IPS-18a (cell line): ENCODE measurements around the gene CCL15.

Source experiments
- H3K27ac ChIP-seq: one replicate; pipeline ENCODE4 v1.5.1; 2013; ENCODE audit warnings: low read length
- H3K27me3 ChIP-seq: one replicate; pipeline ENCODE4 v1.6.1; 2013; ENCODE audit warnings: mild to moderate bottlenecking, low read length; ENCODE audit not compliant: control insufficient read depth, insufficient read depth
- H3K36me3 ChIP-seq: one replicate; pipeline ENCODE4 v1.6.1; 2013; ENCODE audit warnings: low read depth, low read length; ENCODE audit not compliant: control insufficient read depth
- H3K4me1 ChIP-seq: one replicate; pipeline ENCODE4 v1.6.1; 2013; ENCODE audit warnings: low read depth, low read length; ENCODE audit not compliant: control insufficient read depth
- H3K4me3 ChIP-seq: one replicate; pipeline ENCODE4 v1.5.1; 2013; ENCODE audit warnings: low read length
- H3K9ac ChIP-seq: one replicate; pipeline ENCODE4 v1.6.1; 2013; ENCODE audit warnings: mild to moderate bottlenecking, low read length, moderate library complexity
- H3K9me3 ChIP-seq: one replicate; pipeline ENCODE4 v1.6.1; 2013; ENCODE audit warnings: low read depth, low read length; ENCODE audit not compliant: control insufficient read depth

The CCL15 gene

GRCh38 chr17:35972066-35972465, 29.3 kb downstream of the CCL15 start:
- Histone ChIP-seq H3K4me1 (peaks cover 3% of the 10 kb centered on the region), H3K9me3 (no peaks in the 10 kb centered on the region), H3K36me3 (no peaks in the 10 kb centered on the region), H3K27ac (no peak overlapping the region), H3K9ac (no peak overlapping the region), H3K4me3 (no peak overlapping the region), H3K27me3 (no peaks in the 10 kb centered on the region)

DNA sequence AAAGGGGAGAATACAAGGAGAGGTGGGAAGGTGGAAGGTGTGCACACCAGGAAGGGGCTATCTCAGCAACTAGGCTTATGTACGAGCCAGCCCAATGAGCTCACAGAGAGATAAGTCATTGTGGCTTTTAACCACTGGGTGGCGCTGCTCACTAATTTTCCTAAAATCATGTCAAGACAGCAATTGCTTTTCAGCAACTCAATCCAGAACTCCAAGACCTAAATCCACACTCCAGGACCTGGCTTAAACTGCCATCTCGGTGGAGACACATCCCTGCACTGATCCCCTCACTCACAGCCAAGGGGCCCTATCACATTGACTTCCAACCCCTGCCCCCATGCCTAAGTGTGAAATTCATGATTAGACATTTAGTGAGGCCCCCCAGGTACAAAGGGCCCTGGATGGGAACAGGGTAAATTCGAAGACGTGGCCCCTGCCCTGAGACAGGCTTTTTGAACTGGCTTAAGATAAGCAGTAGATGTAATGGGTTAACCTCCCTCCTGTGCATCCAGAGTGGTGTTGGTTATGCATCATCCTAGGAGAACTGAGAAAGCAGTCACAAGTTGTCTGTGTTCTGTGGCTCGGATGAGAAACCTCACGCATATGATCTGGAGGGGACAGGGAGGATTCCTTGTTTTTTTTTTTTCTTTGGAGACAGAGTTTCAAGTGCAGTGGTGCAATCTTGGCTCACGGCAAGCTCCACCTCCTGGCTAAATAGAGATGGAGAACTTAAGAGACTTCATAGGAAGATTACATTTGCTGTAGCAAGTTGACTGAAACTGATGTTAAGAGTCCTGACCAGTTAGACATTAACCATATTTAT, 31.6 kb downstream of the CCL15 start:
- Histone ChIP-seq H3K36me3 (no peaks in the 10 kb centered on the region), H3K9me3 (no peaks in the 10 kb centered on the region), H3K27me3 (no peaks in the 10 kb centered on the region), H3K9ac (no peak overlapping the region), H3K4me1 (peaks cover 3% of the 10 kb centered on the region), H3K27ac (no peak overlapping the region), H3K4me3 (no peak overlapping the region)

DNA sequence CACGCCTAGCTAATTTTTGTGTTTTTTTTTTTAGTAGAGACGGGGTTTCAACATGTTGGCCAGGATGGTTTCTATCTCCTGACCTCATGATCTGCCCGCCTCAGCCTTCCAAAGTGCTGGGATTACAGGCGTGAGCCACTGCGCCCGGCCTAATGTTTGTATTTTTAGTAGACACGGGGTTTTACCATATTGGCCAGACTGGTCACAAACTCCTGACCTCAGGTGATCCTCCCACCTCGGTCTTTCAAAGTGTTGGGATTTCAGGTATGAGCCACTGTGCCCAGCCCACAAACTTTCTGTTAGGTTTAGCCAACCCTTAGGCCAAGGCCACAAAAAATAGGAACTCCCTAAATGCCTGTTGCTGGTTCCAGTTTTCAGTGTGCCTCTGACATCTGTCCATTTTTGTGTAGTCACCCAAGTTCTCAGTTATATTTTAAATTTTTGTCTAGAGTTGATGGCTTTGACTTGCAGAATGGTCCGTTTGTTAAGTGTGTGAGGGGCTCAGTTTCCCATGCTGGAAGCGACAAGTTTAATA, 32.8 kb downstream of the CCL15 start:
- no peaks in the 10 kb centered on the region for H3K36me3 ChIP-seq
- peaks cover 3% of the 10 kb centered on the region for H3K4me1 ChIP-seq
- no peak overlapping the region for H3K9ac ChIP-seq
- no peak overlapping the region for H3K27ac ChIP-seq
- no peaks in the 10 kb centered on the region for H3K9me3 ChIP-seq
- H3K27me3 ChIP-seq, result no peaks in the 10 kb centered on the region
- no peak overlapping the region for H3K4me3 ChIP-seq

- H3K36me3 ChIP-seq, result no peaks in the 10 kb centered on the region
- no peak overlapping the region for H3K4me3 ChIP-seq
- no peak overlapping the region for H3K9ac ChIP-seq
- no peak overlapping the region for H3K27ac ChIP-seq
- no peaks in the 10 kb centered on the region for H3K27me3 ChIP-seq
- peaks cover 3% of the 10 kb centered on the region for H3K4me1 ChIP-seq
- no peaks in the 10 kb centered on the region for H3K9me3 ChIP-seq
Observed at GRCh38 chr17:35965272-35965671, 36.1 kb downstream of the CCL15 start.

GRCh38 chr17:35963663-35964062, 37.7 kb downstream of the CCL15 start:
- Histone ChIP-seq H3K4me3 (no peak overlapping the region), H3K9ac (no peak overlapping the region), H3K4me1 (no peaks in the 10 kb centered on the region), H3K27ac (no peak overlapping the region), H3K27me3 (no peaks in the 10 kb centered on the region), H3K36me3 (no peaks in the 10 kb centered on the region), H3K9me3 (no peaks in the 10 kb centered on the region)

DNA sequence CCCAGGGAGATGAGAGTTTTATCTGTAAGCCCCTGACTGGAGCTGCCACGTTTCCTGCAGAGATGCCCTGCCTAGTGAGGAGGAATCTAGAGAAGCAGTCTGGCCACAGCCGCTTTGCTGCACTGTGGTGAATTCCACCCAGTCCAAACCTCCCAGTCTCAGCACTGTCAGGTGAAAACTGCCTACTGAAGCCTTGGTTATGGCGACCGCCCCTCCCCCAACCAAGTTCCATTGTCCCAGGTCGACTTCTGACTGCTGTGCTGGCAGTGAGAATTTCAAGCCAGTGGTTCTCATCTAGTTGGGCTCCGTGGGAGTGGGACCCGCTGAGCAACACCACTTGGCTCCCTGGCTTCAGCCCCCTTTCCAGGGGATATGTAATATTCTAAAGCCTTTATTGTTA, 47.6 kb downstream of the CCL15 start:
- no peaks in the 10 kb centered on the region for H3K27me3 ChIP-seq
- no peak overlapping the region for H3K4me3 ChIP-seq
- H3K27ac ChIP-seq, result no peak overlapping the region
- peaks cover 6% of the 10 kb centered on the region for H3K4me1 ChIP-seq
- no peak overlapping the region for H3K9ac ChIP-seq
- no peaks in the 10 kb centered on the region for H3K36me3 ChIP-seq
- H3K9me3 ChIP-seq, result no peaks in the 10 kb centered on the region

- no peak overlapping the region for H3K4me3 ChIP-seq
- H3K4me1 ChIP-seq, result peaks cover 6% of the 10 kb centered on the region
- H3K27ac ChIP-seq, result no peak overlapping the region
- no peaks in the 10 kb centered on the region for H3K27me3 ChIP-seq
- H3K9me3 ChIP-seq, result no peaks in the 10 kb centered on the region
- no peaks in the 10 kb centered on the region for H3K36me3 ChIP-seq
- no peak overlapping the region for H3K9ac ChIP-seq
Observed at GRCh38 chr17:35949401-35949800, 52.0 kb downstream of the CCL15 start.

DNA sequence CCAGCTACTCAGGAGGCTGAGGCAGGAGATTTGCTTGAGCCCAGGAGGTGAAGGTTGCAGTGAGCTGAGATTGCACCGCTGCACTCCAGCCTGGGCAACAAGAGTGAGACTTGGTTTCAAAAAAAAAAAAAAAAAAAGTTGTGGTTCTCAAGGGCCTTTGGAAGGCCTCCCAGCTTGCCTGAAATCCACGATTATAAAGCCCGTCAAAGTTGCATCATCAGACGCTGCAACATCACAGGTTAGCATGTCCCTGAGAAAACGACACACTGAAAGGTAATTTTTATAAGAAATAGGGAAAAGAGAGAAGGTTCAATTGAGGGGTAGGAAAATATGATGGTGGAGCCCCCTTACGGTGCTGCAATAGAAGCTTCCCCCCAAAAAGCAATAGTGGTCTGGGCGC, 53.3 kb downstream of the CCL15 start:
- H3K27me3 ChIP-seq, result no peaks in the 10 kb centered on the region

More for the DNA sequence above, 53.3 kb downstream of the CCL15 start:
- Histone ChIP-seq H3K27ac (no peak overlapping the region), H3K4me3 (no peak overlapping the region), H3K9ac (no peak overlapping the region), H3K36me3 (no peaks in the 10 kb centered on the region), H3K4me1 (no peaks in the 10 kb centered on the region), H3K9me3 (no peaks in the 10 kb centered on the region)
